Spleen (tissue), 7 donors: Measurements from ENCODE around the gene PHF21B.

ENCODE experiments used
- POLR2AphosphoS5 ChIP-seq, 3 donors: sonication (generic); formaldehyde crosslinking; IDR thresholded peaks; one replicate each; pipeline ENCODE4 v1.5.1; 2017; ENCODE audit warnings: antibody characterized with exemption in 3 of 3
- TF ChIP-seq, protein P1 (sequence below), 11 experiments: fragments of 200-600 bp in 7 of 11; fragments of 450-650 bp in 4 of 11; sonication (generic) in 4 of 11; IDR thresholded peaks in 8 of 11; conservative IDR thresholded peaks in 3 of 11; 1 replicate in 7 of 11; 2 replicates in 4 of 11; pipeline versions ENCODE4 v1.4.0 to v1.8.0; 2016 to 2021; ENCODE audit warnings: antibody characterized with exemption in 11 of 11, inconsistent platforms in 4 of 11, mild to moderate bottlenecking in 1 of 11
- donor health status: DM: no; HTN: no; CAD: no; lungs with moderate emphysema.
- donor health status: DM: no; HTN: no; CAD: no.
- donor health status: DM: no; HTN: no; CAD: no.

DNA sequence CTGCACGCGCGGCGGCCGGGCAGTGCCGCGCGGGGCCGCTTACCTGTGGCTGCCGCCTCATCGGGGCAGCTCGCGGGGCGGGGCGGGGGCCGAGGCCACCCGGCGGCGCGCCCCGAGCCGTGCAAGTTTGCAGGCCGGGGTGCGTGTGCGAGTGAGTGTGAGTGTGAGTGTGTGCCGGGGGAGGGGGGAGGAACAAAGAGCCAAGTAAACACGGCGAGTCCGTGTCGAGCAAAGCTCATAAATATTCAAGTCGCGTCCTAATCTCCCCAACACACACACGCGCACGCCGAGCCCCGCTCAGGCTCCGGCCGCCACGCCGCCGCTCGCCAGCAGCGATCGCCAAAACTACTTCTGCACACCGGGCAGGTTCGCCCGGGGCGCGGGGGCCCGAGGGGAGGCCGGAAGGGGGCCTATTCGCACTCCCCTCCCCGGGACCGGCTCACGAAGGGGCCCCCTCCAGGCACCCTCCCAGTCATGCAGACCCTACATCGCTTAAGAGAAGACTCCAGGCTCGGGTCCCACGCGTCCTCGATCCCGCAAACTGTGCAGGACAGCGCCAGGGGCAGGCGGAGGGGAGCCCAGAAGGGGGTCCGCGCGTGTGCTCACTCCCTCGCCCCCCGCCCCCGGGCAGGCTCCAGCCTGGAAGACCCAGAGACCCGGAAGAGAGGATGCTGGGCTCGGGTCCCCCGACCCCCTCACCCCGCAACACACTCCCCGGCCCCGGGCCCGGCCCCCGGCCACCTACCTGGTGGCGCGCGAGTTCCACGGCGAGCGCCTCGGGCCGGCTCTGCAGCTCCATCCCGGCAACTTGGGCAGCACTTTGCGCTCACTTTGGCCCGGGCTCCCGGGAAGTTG lies 827 bp downstream of the PHF21B start:
- TF ChIP-seq, protein P1, sequence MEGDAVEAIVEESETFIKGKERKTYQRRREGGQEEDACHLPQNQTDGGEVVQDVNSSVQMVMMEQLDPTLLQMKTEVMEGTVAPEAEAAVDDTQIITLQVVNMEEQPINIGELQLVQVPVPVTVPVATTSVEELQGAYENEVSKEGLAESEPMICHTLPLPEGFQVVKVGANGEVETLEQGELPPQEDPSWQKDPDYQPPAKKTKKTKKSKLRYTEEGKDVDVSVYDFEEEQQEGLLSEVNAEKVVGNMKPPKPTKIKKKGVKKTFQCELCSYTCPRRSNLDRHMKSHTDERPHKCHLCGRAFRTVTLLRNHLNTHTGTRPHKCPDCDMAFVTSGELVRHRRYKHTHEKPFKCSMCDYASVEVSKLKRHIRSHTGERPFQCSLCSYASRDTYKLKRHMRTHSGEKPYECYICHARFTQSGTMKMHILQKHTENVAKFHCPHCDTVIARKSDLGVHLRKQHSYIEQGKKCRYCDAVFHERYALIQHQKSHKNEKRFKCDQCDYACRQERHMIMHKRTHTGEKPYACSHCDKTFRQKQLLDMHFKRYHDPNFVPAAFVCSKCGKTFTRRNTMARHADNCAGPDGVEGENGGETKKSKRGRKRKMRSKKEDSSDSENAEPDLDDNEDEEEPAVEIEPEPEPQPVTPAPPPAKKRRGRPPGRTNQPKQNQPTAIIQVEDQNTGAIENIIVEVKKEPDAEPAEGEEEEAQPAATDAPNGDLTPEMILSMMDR (IDR thresholded peaks at IDR 0.05 in 8 of 11, conservative IDR thresholded peaks at IDR 0.05 in 3 of 11): no peak
- TF ChIP-seq POLR2AphosphoS5 (IDR thresholded peaks at IDR 0.05): no peak
